Measurements from ENCODE around the gene PSAP. TPM values are rescaled to one million over a fixed set of nuclear protein-coding genes. Genes with fewer than 3 reads are reported as not detected.
"Not testable (repeated sequence)": the region's sequence is repeated elsewhere in the genome, so short reads cannot be mapped to it uniquely, and the experiment has no call there.

PSAP gene
- total RNA-seq (2021) (429 and 431 TPM in 2 replicates), Bru-seq, nascent RNA (percentile 92 among the genes with signal in this experiment), BruChase-seq, experiment 1, labeled RNA remaining after a 2-hour chase (percentile 90 among the genes with signal in this experiment), BruChase-seq, experiment 2, labeled RNA remaining after a 6-hour chase (percentile 94 among the genes with signal in this experiment)
- long read RNA-seq, transcript PSAP-202 (14 exons, 2,872 nt): major isoform, 296 of 413 reads
- long read RNA-seq, partial matches to known transcripts: 29 of 413 reads
- long read RNA-seq, other reads (novel, unspliced or antisense): 87 of 413 reads

GRCh38 chr10:71850743-71851464 is at the start of gene PSAP:
Gene PSAP (minus strand): TSS chr10:71851251. CDS start chr10:71851221, 30 bp downstream.
- Histone ChIP-seq H3K4me1 (ENCODE audit: insufficient read depth, low read length, poor library complexity, severe bottlenecking) (peaks cover 20% of the 10 kb centered on the region), H3K36me3 (ENCODE audit: insufficient read depth, low read length, poor library complexity, severe bottlenecking) (no peaks in the 10 kb centered on the region), H3K27me3 (replicated peaks; ENCODE audit: insufficient read depth, low read depth, low read length, poor library complexity) (no peaks in the 10 kb centered on the region), H3K27ac (ENCODE audit: low read depth, low read length, poor library complexity, severe bottlenecking) (peak within 1 kb of the TSS; percentile 89), H3K9me3 (ENCODE audit: low read depth, low read length, poor library complexity, severe bottlenecking) (no peaks in the 10 kb centered on the region), H3K4me3 (ENCODE audit: low read depth, low read length, poor library complexity, severe bottlenecking) (peak within 1 kb of the TSS; percentile 82)
- intact Hi-C loops (cut with micrococcal nuclease; ENCODE audit: unreplicated experiment): no loop called here
- DNase-seq (ENCODE audit: low spot score): peak; percentile 99
- CTCF ChIA-PET: interaction anchor here (0.6 kb wide), 1 partner anchor 10 kb away, joined by 7 read pairs; no protein-coding TSS in a partner anchor
- BruUV-seq (replicated peaks): no TSS peak
- no peak for TF ChIP-seq EZH2 (IDR thresholded peaks at IDR 0.05; ENCODE audit: borderline replicate concordance, low read depth, low read length, poor library complexity, severe bottlenecking)
- TF ChIP-seq, protein P1, sequence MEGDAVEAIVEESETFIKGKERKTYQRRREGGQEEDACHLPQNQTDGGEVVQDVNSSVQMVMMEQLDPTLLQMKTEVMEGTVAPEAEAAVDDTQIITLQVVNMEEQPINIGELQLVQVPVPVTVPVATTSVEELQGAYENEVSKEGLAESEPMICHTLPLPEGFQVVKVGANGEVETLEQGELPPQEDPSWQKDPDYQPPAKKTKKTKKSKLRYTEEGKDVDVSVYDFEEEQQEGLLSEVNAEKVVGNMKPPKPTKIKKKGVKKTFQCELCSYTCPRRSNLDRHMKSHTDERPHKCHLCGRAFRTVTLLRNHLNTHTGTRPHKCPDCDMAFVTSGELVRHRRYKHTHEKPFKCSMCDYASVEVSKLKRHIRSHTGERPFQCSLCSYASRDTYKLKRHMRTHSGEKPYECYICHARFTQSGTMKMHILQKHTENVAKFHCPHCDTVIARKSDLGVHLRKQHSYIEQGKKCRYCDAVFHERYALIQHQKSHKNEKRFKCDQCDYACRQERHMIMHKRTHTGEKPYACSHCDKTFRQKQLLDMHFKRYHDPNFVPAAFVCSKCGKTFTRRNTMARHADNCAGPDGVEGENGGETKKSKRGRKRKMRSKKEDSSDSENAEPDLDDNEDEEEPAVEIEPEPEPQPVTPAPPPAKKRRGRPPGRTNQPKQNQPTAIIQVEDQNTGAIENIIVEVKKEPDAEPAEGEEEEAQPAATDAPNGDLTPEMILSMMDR (conservative IDR thresholded peaks at IDR 0.05; ENCODE audit: low read depth, low read length): no peak
- POLR2A ChIA-PET (ENCODE audit: low non-redundant PET): interaction anchor here (0.6 to 1.5 kb wide), 3 partner anchors 10 to 25 kb away, joined by 3 to 14 read pairs (median 6); no protein-coding TSS in a partner anchor

GRCh38 chr10:71900441-71901180 is 49.6 kb upstream of the PSAP start:
- H3K4me3 ChIP-seq (ENCODE audit: low read depth, low read length, poor library complexity, severe bottlenecking): no peak overlapping the region
- POLR2A ChIA-PET (ENCODE audit: low non-redundant PET): no interaction called here
- TF ChIP-seq, protein P1 (conservative IDR thresholded peaks at IDR 0.05; ENCODE audit: low read depth, low read length): no peak
- no peak for TF ChIP-seq EZH2 (IDR thresholded peaks at IDR 0.05; ENCODE audit: borderline replicate concordance, low read depth, low read length, poor library complexity, severe bottlenecking)
- CTCF ChIA-PET: no interaction called here
- no peaks in the 10 kb centered on the region for H3K27me3 ChIP-seq (replicated peaks; ENCODE audit: insufficient read depth, low read depth, low read length, poor library complexity)
- H3K4me1 ChIP-seq (ENCODE audit: insufficient read depth, low read length, poor library complexity, severe bottlenecking): no peaks in the 10 kb centered on the region
- no TSS peak for BruUV-seq (replicated peaks)
- DNase-seq (ENCODE audit: low spot score): no peak
- H3K9me3 ChIP-seq (ENCODE audit: low read depth, low read length, poor library complexity, severe bottlenecking): no peaks in the 10 kb centered on the region
- intact Hi-C loops (cut with micrococcal nuclease; ENCODE audit: unreplicated experiment): no loop called here
- H3K36me3 ChIP-seq (ENCODE audit: insufficient read depth, low read length, poor library complexity, severe bottlenecking): no peaks in the 10 kb centered on the region
- no peak overlapping the region for H3K27ac ChIP-seq (ENCODE audit: low read depth, low read length, poor library complexity, severe bottlenecking)

DNA sequence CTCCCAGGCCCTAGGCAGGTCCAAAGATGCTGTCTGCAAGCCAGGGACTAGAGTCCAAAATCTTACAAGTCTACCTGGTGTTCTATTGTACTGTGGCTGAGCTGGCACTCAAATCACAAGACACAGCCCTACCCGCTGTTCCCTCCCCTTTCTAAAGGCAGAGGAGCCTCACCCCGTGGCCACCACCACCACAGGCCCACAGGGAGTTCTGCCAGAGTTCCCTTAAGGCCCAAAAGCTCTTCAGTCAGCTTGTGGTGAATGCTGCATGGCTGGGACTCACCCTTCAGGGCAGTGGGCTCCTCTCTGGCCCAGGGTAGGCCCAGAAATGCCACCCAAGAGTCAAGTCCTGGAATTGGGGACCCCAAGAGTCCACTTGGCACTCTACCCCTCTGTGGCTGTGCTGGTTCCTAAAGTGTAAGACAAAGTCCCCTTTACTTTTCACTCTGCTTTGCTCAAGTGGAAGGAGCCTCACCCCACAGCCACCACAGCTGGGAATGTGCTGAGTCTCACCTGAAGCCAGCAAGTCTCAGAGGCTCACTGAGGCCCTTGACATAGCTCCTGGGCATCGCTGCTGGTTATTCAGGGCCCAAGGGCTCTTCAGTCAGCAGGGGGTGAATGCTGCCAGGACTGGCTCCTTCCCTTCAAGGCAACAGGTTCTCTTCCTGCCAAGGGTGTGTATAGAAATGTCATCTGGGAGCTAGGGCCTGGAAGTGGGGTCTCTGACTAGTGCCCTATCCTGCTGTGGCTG is 48.8 kb upstream of the PSAP start:
- Histone ChIP-seq H3K9me3 (ENCODE audit: low read depth, low read length, poor library complexity, severe bottlenecking) (no peaks in the 10 kb centered on the region), H3K27me3 (replicated peaks; ENCODE audit: insufficient read depth, low read depth, low read length, poor library complexity) (no peaks in the 10 kb centered on the region), H3K4me3 (ENCODE audit: low read depth, low read length, poor library complexity, severe bottlenecking) (no peak overlapping the region), H3K4me1 (ENCODE audit: insufficient read depth, low read length, poor library complexity, severe bottlenecking) (no peaks in the 10 kb centered on the region), H3K36me3 (ENCODE audit: insufficient read depth, low read length, poor library complexity, severe bottlenecking) (no peaks in the 10 kb centered on the region), H3K27ac (ENCODE audit: low read depth, low read length, poor library complexity, severe bottlenecking) (no peak overlapping the region)
- no peak for DNase-seq (ENCODE audit: low spot score)
- POLR2A ChIA-PET (ENCODE audit: low non-redundant PET): no interaction called here
- intact Hi-C loops (cut with micrococcal nuclease; ENCODE audit: unreplicated experiment): loop anchor here (5.0 kb wide), 3 partner anchors 147 to 583 kb away; partner anchors contain the start of genes ANAPC16, ASCC1 and SLC29A3
- no TSS peak for BruUV-seq (replicated peaks)
- CTCF ChIA-PET: no interaction called here
- no peak for TF ChIP-seq EZH2 (IDR thresholded peaks at IDR 0.05; ENCODE audit: borderline replicate concordance, low read depth, low read length, poor library complexity, severe bottlenecking)
- TF ChIP-seq, protein P1 (conservative IDR thresholded peaks at IDR 0.05; ENCODE audit: low read depth, low read length): no peak

DNA sequence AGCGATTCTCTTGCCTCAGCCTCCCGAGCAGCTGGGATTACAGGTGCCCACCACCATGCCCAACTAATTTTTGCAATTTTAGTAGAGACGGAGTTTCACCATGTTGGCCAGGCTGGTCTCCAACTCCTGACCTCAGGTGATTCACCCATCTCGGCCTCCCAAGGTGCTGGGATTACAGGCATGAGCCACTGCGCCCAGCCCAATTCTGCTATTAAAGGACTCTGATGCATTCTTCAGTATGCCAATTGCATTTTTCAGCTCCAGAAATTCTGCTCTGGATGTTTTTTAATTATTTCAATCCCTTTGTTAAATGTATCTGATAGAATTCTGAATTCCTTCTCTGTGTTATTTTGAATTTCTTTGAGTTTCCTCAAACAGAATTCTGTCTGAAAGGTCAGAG is 47.3 kb upstream of the PSAP start:
- POLR2A ChIA-PET (ENCODE audit: low non-redundant PET): interaction anchor here (0.7 kb wide), 1 partner anchor 105 kb away, joined by 3 read pairs; no protein-coding TSS in a partner anchor
- CTCF ChIA-PET; H3K4me3 ChIP-seq (ENCODE audit: low read depth, low read length, poor library complexity, severe bottlenecking); BruUV-seq (replicated peaks); DNase-seq (ENCODE audit: low spot score); H3K27me3 ChIP-seq (replicated peaks; ENCODE audit: insufficient read depth, low read depth, low read length, poor library complexity); H3K36me3 ChIP-seq (ENCODE audit: insufficient read depth, low read length, poor library complexity, severe bottlenecking); H3K9me3 ChIP-seq (ENCODE audit: low read depth, low read length, poor library complexity, severe bottlenecking); H3K4me1 ChIP-seq (ENCODE audit: insufficient read depth, low read length, poor library complexity, severe bottlenecking); H3K27ac ChIP-seq (ENCODE audit: low read depth, low read length, poor library complexity, severe bottlenecking): not testable (repeated sequence)
- intact Hi-C loops (cut with micrococcal nuclease; ENCODE audit: unreplicated experiment): loop anchor here (5.0 kb wide), 3 partner anchors 149 to 581 kb away; partner anchors contain the start of genes ANAPC16, ASCC1 and SLC29A3
